Measurements from ENCODE around the gene POU4F1.

Gene POU4F1

DNA sequence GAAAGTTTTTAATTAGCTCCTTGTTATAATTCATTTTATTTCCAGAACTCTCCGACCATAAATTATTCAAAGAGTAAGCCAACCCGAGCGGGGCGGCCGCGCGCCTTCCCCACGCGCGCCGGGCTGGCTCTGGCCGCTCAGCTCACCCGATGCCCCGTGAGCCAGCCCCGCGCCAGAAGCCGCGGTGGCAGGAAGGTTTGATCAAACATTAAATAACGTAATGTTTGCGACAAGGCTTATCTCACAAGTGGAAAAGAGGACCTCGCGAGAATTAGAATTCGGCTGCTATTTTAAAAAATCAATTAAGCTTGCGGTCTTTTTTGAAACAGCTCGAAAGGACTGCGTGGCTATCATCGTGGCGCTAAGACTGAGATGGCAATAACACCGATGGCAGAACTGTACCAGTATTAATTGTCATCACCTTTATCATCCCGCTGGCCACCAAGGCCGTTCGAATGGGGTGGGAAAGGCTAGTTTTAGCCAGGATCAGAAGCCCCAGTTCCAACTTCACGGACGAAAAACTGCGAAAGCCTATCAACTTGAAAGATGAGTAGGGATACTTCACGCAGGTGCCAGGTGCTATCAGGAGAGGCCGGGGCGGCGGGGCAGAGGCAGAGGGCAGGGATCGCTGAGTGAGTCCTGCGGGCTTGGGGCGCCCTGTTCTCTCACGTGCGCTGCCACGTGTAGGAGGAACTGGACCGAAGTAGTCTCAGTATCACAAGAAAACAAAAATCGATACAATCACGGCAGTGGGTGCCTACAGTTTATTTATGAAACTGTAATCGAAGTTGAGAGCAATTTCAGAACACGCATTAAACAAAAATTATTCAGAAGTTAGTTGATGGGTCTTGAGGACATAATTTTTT is 6.4 kb downstream of the POU4F1 start:
- H3K4me1 ChIP-seq = no peaks in the 10 kb centered on the region
- H3K4me2 ChIP-seq (ENCODE audit: low read length) = no peak overlapping the region
- no peak overlapping the region for H3K9ac ChIP-seq
- H3K79me2 ChIP-seq = no peaks in the 10 kb centered on the region
- H3K9me3 ChIP-seq (ENCODE audit: control insufficient read depth, low read length) = no peaks in the 10 kb centered on the region
- no peak overlapping the region for H3K27ac ChIP-seq
- TF ChIP-seq, protein P1, sequence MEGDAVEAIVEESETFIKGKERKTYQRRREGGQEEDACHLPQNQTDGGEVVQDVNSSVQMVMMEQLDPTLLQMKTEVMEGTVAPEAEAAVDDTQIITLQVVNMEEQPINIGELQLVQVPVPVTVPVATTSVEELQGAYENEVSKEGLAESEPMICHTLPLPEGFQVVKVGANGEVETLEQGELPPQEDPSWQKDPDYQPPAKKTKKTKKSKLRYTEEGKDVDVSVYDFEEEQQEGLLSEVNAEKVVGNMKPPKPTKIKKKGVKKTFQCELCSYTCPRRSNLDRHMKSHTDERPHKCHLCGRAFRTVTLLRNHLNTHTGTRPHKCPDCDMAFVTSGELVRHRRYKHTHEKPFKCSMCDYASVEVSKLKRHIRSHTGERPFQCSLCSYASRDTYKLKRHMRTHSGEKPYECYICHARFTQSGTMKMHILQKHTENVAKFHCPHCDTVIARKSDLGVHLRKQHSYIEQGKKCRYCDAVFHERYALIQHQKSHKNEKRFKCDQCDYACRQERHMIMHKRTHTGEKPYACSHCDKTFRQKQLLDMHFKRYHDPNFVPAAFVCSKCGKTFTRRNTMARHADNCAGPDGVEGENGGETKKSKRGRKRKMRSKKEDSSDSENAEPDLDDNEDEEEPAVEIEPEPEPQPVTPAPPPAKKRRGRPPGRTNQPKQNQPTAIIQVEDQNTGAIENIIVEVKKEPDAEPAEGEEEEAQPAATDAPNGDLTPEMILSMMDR (IDR thresholded peaks at IDR 0.05) = no peak
- peaks cover 15% of the 10 kb centered on the region for H3K27me3 ChIP-seq (ENCODE audit: control insufficient read depth, insufficient read depth, low read length)
- no peaks in the 10 kb centered on the region for H3K36me3 ChIP-seq (ENCODE audit: control insufficient read depth, insufficient read depth, low read length)
- no peak overlapping the region for H2AFZ ChIP-seq
- H3K4me3 ChIP-seq (ENCODE audit: low read depth, low read length) = no peak overlapping the region

DNA sequence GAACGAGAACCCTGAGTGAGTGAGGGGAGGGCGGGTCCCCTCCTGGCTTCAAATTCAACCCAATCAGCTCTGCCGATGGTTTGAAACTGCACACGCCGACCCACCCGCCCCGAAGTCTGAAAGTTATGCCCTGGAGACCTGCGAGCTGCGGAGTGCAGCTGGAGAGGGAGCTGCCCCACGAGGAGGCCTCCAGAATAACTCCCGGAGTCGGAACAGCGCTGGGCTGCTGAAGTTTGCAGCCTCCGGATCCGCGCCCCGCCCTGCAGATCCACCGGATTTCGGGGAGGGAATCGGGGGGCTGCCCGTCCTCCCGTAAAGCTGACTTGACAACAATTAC is 7.0 kb downstream of the POU4F1 start:
- Histone ChIP-seq H2AFZ (no peak overlapping the region), H3K9ac (no peak overlapping the region), H3K27me3 (ENCODE audit: control insufficient read depth, insufficient read depth, low read length) (peaks cover 15% of the 10 kb centered on the region), H3K4me1 (no peaks in the 10 kb centered on the region), H3K4me3 (ENCODE audit: low read depth, low read length) (no peak overlapping the region), H3K4me2 (ENCODE audit: low read length) (no peak overlapping the region), H3K9me3 (ENCODE audit: control insufficient read depth, low read length) (no peaks in the 10 kb centered on the region), H3K36me3 (ENCODE audit: control insufficient read depth, insufficient read depth, low read length) (no peaks in the 10 kb centered on the region), H3K27ac (no peak overlapping the region), H3K79me2 (no peaks in the 10 kb centered on the region)
- TF ChIP-seq, protein P1 (IDR thresholded peaks at IDR 0.05) = no peak

DNA sequence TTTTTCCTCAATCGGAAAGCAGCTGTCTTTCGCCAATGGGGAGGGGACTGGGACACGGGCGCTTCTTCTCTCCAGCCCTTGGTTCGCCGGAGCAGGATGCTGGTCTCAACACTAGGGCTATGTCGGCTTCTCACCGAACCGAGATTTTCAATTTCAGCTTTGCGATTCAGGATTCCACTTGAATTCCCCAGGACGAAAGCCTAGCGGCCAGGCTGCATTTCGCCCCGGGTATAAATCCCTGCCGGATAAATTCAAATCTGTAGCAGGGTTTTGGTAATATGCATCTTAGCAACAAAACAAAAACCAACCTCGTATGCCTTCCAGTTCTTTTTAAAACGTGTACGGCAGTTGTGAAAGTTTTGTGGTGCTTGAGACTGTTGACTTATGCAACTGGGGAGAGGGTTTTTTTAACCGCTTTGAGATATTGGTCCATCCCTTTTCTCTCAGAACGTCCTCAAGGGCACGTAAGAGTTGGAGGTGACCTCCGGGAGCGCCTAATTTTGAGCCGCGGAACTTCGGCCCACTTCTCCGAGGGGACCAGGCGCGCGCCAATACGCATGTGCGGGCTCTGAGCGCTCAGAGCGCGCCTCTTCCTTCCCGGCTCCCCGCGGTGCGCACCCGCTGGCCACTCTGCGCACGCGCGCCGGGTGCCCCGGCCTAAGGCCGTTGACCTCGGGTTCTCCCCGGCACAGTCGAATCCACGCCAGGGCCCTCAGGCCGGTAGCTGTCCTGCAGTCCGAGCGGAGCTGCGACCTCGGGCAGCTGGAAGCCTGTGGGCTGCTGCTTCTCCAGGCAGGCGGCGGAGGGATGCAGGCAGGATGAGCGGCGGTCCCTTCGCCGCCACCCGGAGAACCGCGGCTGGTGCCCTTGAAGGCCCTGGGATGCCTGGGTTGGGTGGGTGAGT is 7.6 kb downstream of the POU4F1 start:
- Histone ChIP-seq H2AFZ (no peak overlapping the region), H3K27ac (no peak overlapping the region), H3K79me2 (no peaks in the 10 kb centered on the region), H3K36me3 (ENCODE audit: control insufficient read depth, insufficient read depth, low read length) (no peaks in the 10 kb centered on the region), H3K9ac (no peak overlapping the region), H3K27me3 (ENCODE audit: control insufficient read depth, insufficient read depth, low read length) (peaks cover 15% of the 10 kb centered on the region), H3K9me3 (ENCODE audit: control insufficient read depth, low read length) (no peaks in the 10 kb centered on the region), H3K4me1 (no peaks in the 10 kb centered on the region), H3K4me2 (ENCODE audit: low read length) (no peak overlapping the region), H3K4me3 (ENCODE audit: low read depth, low read length) (no peak overlapping the region)
- TF ChIP-seq, protein P1 (IDR thresholded peaks at IDR 0.05) = no peak

DNA sequence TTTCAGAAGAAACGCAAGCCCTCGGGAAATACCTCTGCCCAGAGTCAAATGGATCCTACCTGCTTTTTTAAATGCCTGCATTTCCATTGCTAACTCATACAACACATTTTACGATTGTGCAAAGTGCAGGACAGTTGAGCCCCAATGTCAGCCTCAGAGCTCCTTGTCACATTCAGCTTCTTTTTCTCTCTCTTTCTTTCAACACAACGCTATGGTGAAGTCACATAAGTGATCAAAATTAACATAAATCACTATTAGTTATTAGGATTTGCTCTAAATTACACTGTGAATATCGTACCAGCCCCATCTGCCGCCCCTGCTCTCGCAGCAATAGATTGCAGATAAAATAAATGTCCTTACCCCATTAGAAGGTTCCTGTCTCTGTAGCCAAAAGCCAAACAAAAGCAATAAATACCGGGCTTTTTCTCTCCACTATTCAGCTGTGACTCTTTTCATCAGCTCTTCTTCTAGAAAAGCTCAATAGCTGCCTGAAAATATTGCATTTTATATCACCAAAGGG is 8.8 kb downstream of the POU4F1 start:
- H3K4me2 ChIP-seq (ENCODE audit: low read length) = no peak overlapping the region
- H3K27ac ChIP-seq = no peak overlapping the region
- H3K79me2 ChIP-seq = no peaks in the 10 kb centered on the region
- no peaks in the 10 kb centered on the region for H3K9me3 ChIP-seq (ENCODE audit: control insufficient read depth, low read length)
- H3K36me3 ChIP-seq (ENCODE audit: control insufficient read depth, insufficient read depth, low read length) = no peaks in the 10 kb centered on the region
- H2AFZ ChIP-seq = no peak overlapping the region
- no peak overlapping the region for H3K9ac ChIP-seq
- H3K4me3 ChIP-seq (ENCODE audit: low read depth, low read length) = no peak overlapping the region
- H3K4me1 ChIP-seq = no peaks in the 10 kb centered on the region
- peaks cover 12% of the 10 kb centered on the region for H3K27me3 ChIP-seq (ENCODE audit: control insufficient read depth, insufficient read depth, low read length)
- TF ChIP-seq, protein P1 (IDR thresholded peaks at IDR 0.05) = no peak

Measured in parathyroid adenoma (tissue), 2 donors.